ENCODE measurements around the gene DRC7. TPM values are rescaled to one million over a fixed set of nuclear protein-coding genes. Genes with fewer than 3 reads are reported as not detected.

The DRC7 gene
- total RNA-seq, 1 donor from 2014 or later: not detected

GRCh38 chr16:57759131-57759530 is 64.5 kb downstream of the DRC7 start:
- DNase-seq: no peak
- H3K9me3 Mint-ChIP-seq (ENCODE audit: unreplicated experiment): peaks cover 2% of the 10 kb centered on the region
- TF ChIP-seq CTCF (IDR thresholded peaks at IDR 0.05; ENCODE audit: partially characterized antibody, unreplicated experiment): no peak

GRCh38 chr16:57759541-57760356 is 65.1 kb downstream of the DRC7 start:
- peaks cover 2% of the 10 kb centered on the region for H3K9me3 Mint-ChIP-seq (ENCODE audit: unreplicated experiment)
- peaks cover 11% of the 10 kb centered on the region for H3K27me3 Mint-ChIP-seq (ENCODE audit: unreplicated experiment)
- TF ChIP-seq CTCF (IDR thresholded peaks at IDR 0.05; ENCODE audit: partially characterized antibody, unreplicated experiment): no peak
- H3K36me3 Mint-ChIP-seq (ENCODE audit: unreplicated experiment): no peaks in the 10 kb centered on the region
- no peak overlapping the region for H3K27ac Mint-ChIP-seq (ENCODE audit: unreplicated experiment)
- H3K4me3 Mint-ChIP-seq (ENCODE audit: unreplicated experiment): no peak overlapping the region
- DNase-seq: no peak
- peaks cover 5% of the 10 kb centered on the region for H3K4me1 Mint-ChIP-seq (ENCODE audit: low read depth, unreplicated experiment)

More at GRCh38 chr16:57759131-57759530, 64.5 kb downstream of the DRC7 start:
- no peak overlapping the region for H3K4me3 Mint-ChIP-seq (ENCODE audit: unreplicated experiment)
- no peaks in the 10 kb centered on the region for H3K36me3 Mint-ChIP-seq (ENCODE audit: unreplicated experiment)
- peaks cover 8% of the 10 kb centered on the region for H3K4me1 Mint-ChIP-seq (ENCODE audit: low read depth, unreplicated experiment)
- H3K27ac Mint-ChIP-seq (ENCODE audit: unreplicated experiment): no peak overlapping the region
- H3K27me3 Mint-ChIP-seq (ENCODE audit: unreplicated experiment): peaks cover 13% of the 10 kb centered on the region

- Mint-ChIP-seq H3K4me1 (ENCODE audit: low read depth, unreplicated experiment) (peaks cover 5% of the 10 kb centered on the region), H3K4me3 (ENCODE audit: unreplicated experiment) (no peak overlapping the region), H3K27me3 (ENCODE audit: unreplicated experiment) (peaks cover 11% of the 10 kb centered on the region), H3K9me3 (ENCODE audit: unreplicated experiment) (peaks cover 2% of the 10 kb centered on the region), H3K27ac (ENCODE audit: unreplicated experiment) (no peak overlapping the region), H3K36me3 (ENCODE audit: unreplicated experiment) (no peaks in the 10 kb centered on the region)
- TF ChIP-seq CTCF (IDR thresholded peaks at IDR 0.05; ENCODE audit: partially characterized antibody, unreplicated experiment): no peak
- no peak for DNase-seq
These were observed 66.0 kb downstream of the DRC7 start for GRCh38 chr16:57760357-57761160.

GRCh38 chr16:57761301-57761700 is 66.7 kb downstream of the DRC7 start:
- no peak for TF ChIP-seq CTCF (IDR thresholded peaks at IDR 0.05; ENCODE audit: partially characterized antibody, unreplicated experiment)
- no peak for DNase-seq
- H3K27ac Mint-ChIP-seq (ENCODE audit: unreplicated experiment): no peak overlapping the region

More at GRCh38 chr16:57761301-57761700, 66.7 kb downstream of the DRC7 start:
- Mint-ChIP-seq H3K4me1 (ENCODE audit: low read depth, unreplicated experiment) (peaks cover 4% of the 10 kb centered on the region), H3K9me3 (ENCODE audit: unreplicated experiment) (peaks cover 2% of the 10 kb centered on the region), H3K36me3 (ENCODE audit: unreplicated experiment) (no peaks in the 10 kb centered on the region), H3K4me3 (ENCODE audit: unreplicated experiment) (no peak overlapping the region), H3K27me3 (ENCODE audit: unreplicated experiment) (peaks cover 9% of the 10 kb centered on the region)

All from glutamatergic neuron (in vitro differentiated cells).